Activated naive CD4-positive, alpha-beta T cell treated with anti-CD3 and anti-CD28 coated beads, Interleukin-2, amount 10 ng/mL, durations not matched to agents 7 days and 5 days (primary cell): Measurements from ENCODE around the gene FIP1L1.
"Not testable (repeated sequence)": the region's sequence is repeated elsewhere in the genome, so short reads cannot be mapped to it uniquely, and the experiment has no call there.

Source experiments
- CTCF ChIA-PET: fragments of 350-600 bp; sonication (Branson Sonifier 250); formaldehyde crosslinking; loops from one replicate; lab custom pipeline; 2021; ENCODE audit warnings: antibody characterized with exemption; lab: Charles Lee
- DNase-seq: peaks from one replicate; pipeline ENCODE4 v3.0.0-alpha.2; 2020
- H3K27ac Mint-ChIP-seq: one replicate; pipeline ENCODE4 v1.8.0; 2021; ENCODE audit warnings: mild to moderate bottlenecking, moderate library complexity, mixed read lengths
- H3K27me3 Mint-ChIP-seq: one replicate; pipeline ENCODE4 v1.8.0; 2021; ENCODE audit warnings: mild to moderate bottlenecking, mixed read lengths
- H3K36me3 Mint-ChIP-seq: one replicate; pipeline ENCODE4 v1.8.0; 2021; ENCODE audit warnings: mixed read lengths
- H3K4me1 Mint-ChIP-seq: one replicate; pipeline ENCODE4 v1.8.0; 2021; ENCODE audit warnings: mixed read lengths
- H3K4me3 Mint-ChIP-seq: one replicate; pipeline ENCODE4 v1.8.0; 2021; ENCODE audit warnings: mild to moderate bottlenecking, moderate library complexity, mixed read lengths
- H3K9me3 Mint-ChIP-seq: one replicate; pipeline ENCODE4 v1.8.0; 2021; ENCODE audit warnings: mixed read lengths

The FIP1L1 gene, protein sequence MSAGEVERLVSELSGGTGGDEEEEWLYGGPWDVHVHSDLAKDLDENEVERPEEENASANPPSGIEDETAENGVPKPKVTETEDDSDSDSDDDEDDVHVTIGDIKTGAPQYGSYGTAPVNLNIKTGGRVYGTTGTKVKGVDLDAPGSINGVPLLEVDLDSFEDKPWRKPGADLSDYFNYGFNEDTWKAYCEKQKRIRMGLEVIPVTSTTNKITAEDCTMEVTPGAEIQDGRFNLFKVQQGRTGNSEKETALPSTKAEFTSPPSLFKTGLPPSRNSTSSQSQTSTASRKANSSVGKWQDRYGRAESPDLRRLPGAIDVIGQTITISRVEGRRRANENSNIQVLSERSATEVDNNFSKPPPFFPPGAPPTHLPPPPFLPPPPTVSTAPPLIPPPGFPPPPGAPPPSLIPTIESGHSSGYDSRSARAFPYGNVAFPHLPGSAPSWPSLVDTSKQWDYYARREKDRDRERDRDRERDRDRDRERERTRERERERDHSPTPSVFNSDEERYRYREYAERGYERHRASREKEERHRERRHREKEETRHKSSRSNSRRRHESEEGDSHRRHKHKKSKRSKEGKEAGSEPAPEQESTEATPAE

GRCh38 chr4:53377319-53378170, at the start of gene FIP1L1:
Gene FIP1L1, plus strand, starts transcription at chr4:53377641. Its CDS starts 198 bp downstream, at chr4:53377839.
- Mint-ChIP-seq H3K36me3 (peaks cover 12% of the 10 kb centered on the region), H3K4me3 (peak within 1 kb of the TSS; percentile 88), H3K9me3 (no peaks in the 10 kb centered on the region), H3K27ac (peak within 1 kb of the TSS; percentile 92), H3K4me1 (peaks cover 31% of the 10 kb centered on the region), H3K27me3 (peaks cover 3% of the 10 kb centered on the region)
- CTCF ChIA-PET = interaction anchor here (0.7 kb wide), 1 partner anchor 11 kb away, joined by 3 read pairs; no protein-coding TSS in a partner anchor
- DNase-seq = peak; percentile 96

GRCh38 chr4:53334916-53335315, 42.5 kb upstream of the FIP1L1 start:
- not testable (repeated sequence) for DNase-seq, H3K4me3 Mint-ChIP-seq

GRCh38 chr4:53340145-53340544, 37.3 kb upstream of the FIP1L1 start:
- H3K27ac Mint-ChIP-seq, H3K4me1 Mint-ChIP-seq, H3K27me3 Mint-ChIP-seq, H3K4me3 Mint-ChIP-seq, CTCF ChIA-PET, DNase-seq: not testable (repeated sequence)
- Mint-ChIP-seq H3K36me3 (peaks cover 29% of the 10 kb centered on the region), H3K9me3 (peaks cover 27% of the 10 kb centered on the region)

More at GRCh38 chr4:53334916-53335315, 42.5 kb upstream of the FIP1L1 start:
- H3K27ac Mint-ChIP-seq, H3K36me3 Mint-ChIP-seq, H3K9me3 Mint-ChIP-seq, H3K4me1 Mint-ChIP-seq, CTCF ChIA-PET, H3K27me3 Mint-ChIP-seq: not testable (repeated sequence)

- H3K27ac Mint-ChIP-seq, H3K4me1 Mint-ChIP-seq, DNase-seq, CTCF ChIA-PET, H3K4me3 Mint-ChIP-seq, H3K27me3 Mint-ChIP-seq: not testable (repeated sequence)
- Mint-ChIP-seq H3K36me3 (peaks cover 59% of the 10 kb centered on the region), H3K9me3 (peaks cover 24% of the 10 kb centered on the region)
These were observed 31.0 kb upstream of the FIP1L1 start for GRCh38 chr4:53346392-53346791.

GRCh38 chr4:53346920-53347852, 30.3 kb upstream of the FIP1L1 start:
- Mint-ChIP-seq H3K4me3 (no peak overlapping the region), H3K4me1 (no peaks in the 10 kb centered on the region), H3K27me3 (no peaks in the 10 kb centered on the region), H3K27ac (no peak overlapping the region), H3K36me3 (peaks cover 56% of the 10 kb centered on the region), H3K9me3 (peaks cover 17% of the 10 kb centered on the region)
- DNase-seq = no peak
- CTCF ChIA-PET = no interaction called here

DNA sequence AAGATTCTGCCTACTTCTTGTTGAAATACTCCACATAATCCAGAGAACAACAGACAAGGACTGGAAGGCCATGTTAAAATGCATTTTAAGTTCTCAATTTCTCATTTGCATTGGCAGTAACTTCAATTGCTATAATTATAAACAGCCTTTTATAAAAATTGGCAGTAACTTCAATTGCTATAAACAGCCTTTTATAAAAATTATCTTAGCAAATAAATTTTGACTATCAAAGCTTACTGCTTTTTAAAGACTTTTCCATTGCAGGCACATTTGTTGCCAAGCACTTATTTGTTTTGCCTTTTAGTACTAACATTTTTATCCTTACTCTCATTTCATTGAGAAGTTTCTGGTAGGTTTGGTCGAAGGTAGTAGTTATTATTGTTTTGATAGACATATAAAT, 29.4 kb upstream of the FIP1L1 start:
- CTCF ChIA-PET = no interaction called here
- H3K27ac Mint-ChIP-seq = no peak overlapping the region
- peaks cover 14% of the 10 kb centered on the region for H3K9me3 Mint-ChIP-seq
- no peaks in the 10 kb centered on the region for H3K27me3 Mint-ChIP-seq
- H3K4me3 Mint-ChIP-seq = no peak overlapping the region
- no peaks in the 10 kb centered on the region for H3K4me1 Mint-ChIP-seq
- DNase-seq = no peak
- H3K36me3 Mint-ChIP-seq = peaks cover 61% of the 10 kb centered on the region

DNA sequence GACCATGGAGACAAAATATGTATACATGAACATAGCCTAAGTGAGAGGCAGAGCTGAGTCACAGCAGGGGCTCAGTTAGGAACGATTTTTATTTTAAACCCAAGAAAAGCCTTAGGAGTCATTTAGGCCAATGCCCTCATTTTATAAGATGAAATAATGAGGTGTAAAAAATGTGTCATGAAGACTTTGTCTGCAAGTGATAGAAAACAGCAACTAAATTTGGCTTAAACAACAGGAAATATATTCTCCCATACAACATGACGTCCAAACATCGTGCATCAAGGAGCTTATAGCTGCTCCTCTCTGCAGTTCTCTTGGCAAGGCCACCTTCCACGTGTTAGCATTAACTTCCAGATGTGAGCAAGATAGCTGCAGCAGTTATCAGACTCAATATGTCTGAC, 28.4 kb upstream of the FIP1L1 start:
- Mint-ChIP-seq H3K9me3 (peaks cover 14% of the 10 kb centered on the region), H3K27me3 (no peaks in the 10 kb centered on the region), H3K27ac (no peak overlapping the region), H3K36me3 (peaks cover 55% of the 10 kb centered on the region), H3K4me3 (no peak overlapping the region), H3K4me1 (no peaks in the 10 kb centered on the region)
- CTCF ChIA-PET = no interaction called here
- no peak for DNase-seq

GRCh38 chr4:53354012-53354722, 23.3 kb upstream of the FIP1L1 start:
- Mint-ChIP-seq H3K4me3 (no peak overlapping the region), H3K4me1 (peaks cover 4% of the 10 kb centered on the region), H3K36me3 (peaks cover 45% of the 10 kb centered on the region), H3K9me3 (no peaks in the 10 kb centered on the region), H3K27ac (no peak overlapping the region), H3K27me3 (no peaks in the 10 kb centered on the region)
- CTCF ChIA-PET = no interaction called here
- no peak for DNase-seq

DNA sequence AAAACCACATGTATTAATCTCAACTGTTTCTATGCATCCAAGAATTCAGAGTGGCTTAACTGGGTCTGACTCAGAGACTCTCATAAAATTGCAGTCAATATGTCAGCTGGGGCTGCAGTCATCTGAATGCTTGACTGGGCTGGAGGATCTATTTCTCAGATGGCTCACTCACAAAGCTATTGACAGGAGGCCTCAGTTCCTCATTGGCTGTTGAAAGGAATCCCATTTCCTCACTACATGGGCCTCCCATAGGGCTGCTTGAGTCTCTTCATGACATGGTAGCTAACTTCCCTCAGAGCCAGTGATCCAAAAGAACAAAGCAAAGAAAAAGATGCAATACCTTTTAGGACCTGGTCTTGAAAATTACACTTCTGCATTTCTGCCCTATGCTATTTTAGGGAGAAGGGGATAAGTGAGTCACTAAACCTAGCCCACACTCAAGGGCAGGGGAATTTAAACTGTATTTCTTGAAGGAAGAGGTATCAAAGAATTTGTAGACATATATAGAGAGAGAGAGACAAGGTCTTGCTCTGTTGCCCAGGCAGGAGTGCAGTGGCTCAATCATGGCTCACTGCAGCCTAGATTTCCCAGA, 21.4 kb upstream of the FIP1L1 start:
- H3K9me3 Mint-ChIP-seq = no peaks in the 10 kb centered on the region
- CTCF ChIA-PET = no interaction called here
- H3K4me3 Mint-ChIP-seq = no peak overlapping the region
- peaks cover 19% of the 10 kb centered on the region for H3K4me1 Mint-ChIP-seq
- H3K27me3 Mint-ChIP-seq = no peaks in the 10 kb centered on the region
- no peak for DNase-seq
- H3K27ac Mint-ChIP-seq = no peak overlapping the region
- peaks cover 46% of the 10 kb centered on the region for H3K36me3 Mint-ChIP-seq

DNA sequence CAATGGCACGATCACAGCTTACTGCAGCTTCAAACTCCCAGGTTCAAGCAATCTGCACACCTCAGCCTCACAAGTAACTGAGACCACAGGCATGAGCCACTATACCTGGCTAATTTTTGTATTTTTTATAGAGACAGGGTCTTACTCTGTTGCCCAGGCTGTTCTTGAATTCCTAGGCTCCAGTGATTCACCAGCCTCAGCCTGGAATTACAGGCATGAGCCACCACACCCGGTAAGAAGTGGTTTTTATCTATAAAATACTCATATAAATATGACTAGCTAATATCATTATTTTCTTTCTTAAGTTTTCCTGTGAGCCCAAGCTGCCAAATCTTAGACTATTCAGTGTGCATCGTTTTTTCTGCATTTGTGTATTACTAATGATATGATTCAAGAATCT, 16.0 kb upstream of the FIP1L1 start:
- peaks cover 31% of the 10 kb centered on the region for H3K36me3 Mint-ChIP-seq
- H3K4me1 Mint-ChIP-seq = peaks cover 58% of the 10 kb centered on the region
- no peak overlapping the region for H3K4me3 Mint-ChIP-seq
- H3K9me3 Mint-ChIP-seq = no peaks in the 10 kb centered on the region
- H3K27me3 Mint-ChIP-seq = no peaks in the 10 kb centered on the region
- DNase-seq = no peak
- CTCF ChIA-PET = interaction anchor here (0.7 kb wide), 1 partner anchor 874 kb away, joined by 3 read pairs; no protein-coding TSS in a partner anchor
- no peak overlapping the region for H3K27ac Mint-ChIP-seq

DNA sequence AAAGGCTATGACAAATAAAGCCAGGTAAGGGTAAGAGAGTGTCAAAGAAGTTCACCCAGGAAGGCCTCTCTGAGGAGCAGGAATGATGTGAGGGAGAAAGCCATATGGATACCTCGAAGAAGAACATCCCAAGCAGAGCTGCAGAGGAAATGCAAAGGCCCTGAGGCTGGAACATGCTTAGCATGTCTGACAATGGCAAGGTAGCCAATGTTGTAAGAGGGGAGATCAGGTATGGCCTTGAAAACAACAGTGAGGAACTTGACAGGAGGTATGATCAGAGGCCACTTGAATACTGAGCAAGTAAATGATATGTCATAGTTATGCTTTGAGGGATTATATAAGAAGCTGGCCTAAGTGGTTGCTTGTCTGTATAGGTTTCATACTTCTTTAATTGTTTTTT, 15.3 kb upstream of the FIP1L1 start:
- Mint-ChIP-seq H3K4me1 (peaks cover 65% of the 10 kb centered on the region), H3K4me3 (no peak overlapping the region), H3K9me3 (no peaks in the 10 kb centered on the region), H3K36me3 (peaks cover 31% of the 10 kb centered on the region), H3K27me3 (no peaks in the 10 kb centered on the region), H3K27ac (no peak overlapping the region)
- CTCF ChIA-PET = no interaction called here
- no peak for DNase-seq

GRCh38 chr4:53364624-53365023, 12.8 kb upstream of the FIP1L1 start:
- peaks cover 58% of the 10 kb centered on the region for H3K4me1 Mint-ChIP-seq
- no peaks in the 10 kb centered on the region for H3K9me3 Mint-ChIP-seq
- no peak for DNase-seq
- peak overlapping the region; percentile 96 for H3K4me3 Mint-ChIP-seq
- CTCF ChIA-PET = interaction anchor here (1.3 kb wide), 1 partner anchor 348 kb away, joined by 3 read pairs; no protein-coding TSS in a partner anchor
- peaks cover 23% of the 10 kb centered on the region for H3K36me3 Mint-ChIP-seq
- H3K27ac Mint-ChIP-seq = peak overlapping the region; percentile 98
- H3K27me3 Mint-ChIP-seq = no peaks in the 10 kb centered on the region
